Mucosa of descending colon (tissue), 3 donors: ENCODE data around the gene KCNJ12. TPM values are rescaled to one million over a fixed set of nuclear protein-coding genes. Genes with fewer than 3 reads are reported as not detected.
"Not testable (repeated sequence)": the region's sequence is repeated elsewhere in the genome, so short reads cannot be mapped to it uniquely, and the experiment has no call there.

Experiments used
- ATAC-seq: fragments of 200-7000 bp; cut with Tn5 transposase; one replicate; pipeline ENCODE4 v1.9.1; 2020; ENCODE audit warnings: mild to moderate bottlenecking, moderate library complexity
- DNase-seq, 3 donors: peaks; one replicate each; pipeline ENCODE4 v3.0.0-alpha.2; 2020
- H3K36me3 ChIP-seq: fragments of 200-600 bp; one replicate; pipeline ENCODE4 v1.8.0; 2021; ENCODE audit warnings: low read depth, mild to moderate bottlenecking
- H3K4me1 ChIP-seq: fragments of 200-600 bp; one replicate; pipeline ENCODE4 v1.8.0; 2021; ENCODE audit warnings: low read depth, mild to moderate bottlenecking
- H3K4me3 ChIP-seq: fragments of 200-600 bp; one replicate; pipeline ENCODE4 v1.8.0; 2021; ENCODE audit warnings: mild to moderate bottlenecking
- H3K9me3 ChIP-seq: fragments of 200-600 bp; one replicate; pipeline ENCODE4 v1.8.0; 2021; ENCODE audit warnings: mild to moderate bottlenecking
- intact Hi-C, 2 donors: fragments of 100-400 bp; cut with DNase I in 1 of 2; cut with micrococcal nuclease in 1 of 2; formaldehyde crosslinking; loops; one replicate each; pipeline versions ENCODE4 v1.11.0 to v1.11.1; 2022; cut with DNase I, micrococcal nuclease
- total RNA-seq, 3 donors: library from RNA; stranded (reverse); fragmentation: NEBNext Ultra II Directional in 2 of 3; extraction: Animal tissue kit (Norgen Biotek cat#: 25700) in 2 of 3; gene quantifications; one replicate each; pipeline versions ENCODE4 v1.2.1 to v1.2.4, GENCODE V29; 2021 to 2023
- TF ChIP-seq, protein P1 (sequence below): fragments of 200-600 bp; IDR thresholded peaks from one replicate; pipeline ENCODE4 v1.8.0; 2022; ENCODE audit warnings: antibody characterized with exemption, mild to moderate bottlenecking
- donor health status: DM: no; HTN: no; CAD: no; lungs with moderate emphysema.
- donor health status: DM: no; HTN: no; CAD: no.
- donor health status: DM: no; HTN: yes; CAD: no.

Gene KCNJ12
- total RNA-seq, 3 donors from 2014 or later, result 0.67 to 1.9 (median 1.1) TPM

DNA sequence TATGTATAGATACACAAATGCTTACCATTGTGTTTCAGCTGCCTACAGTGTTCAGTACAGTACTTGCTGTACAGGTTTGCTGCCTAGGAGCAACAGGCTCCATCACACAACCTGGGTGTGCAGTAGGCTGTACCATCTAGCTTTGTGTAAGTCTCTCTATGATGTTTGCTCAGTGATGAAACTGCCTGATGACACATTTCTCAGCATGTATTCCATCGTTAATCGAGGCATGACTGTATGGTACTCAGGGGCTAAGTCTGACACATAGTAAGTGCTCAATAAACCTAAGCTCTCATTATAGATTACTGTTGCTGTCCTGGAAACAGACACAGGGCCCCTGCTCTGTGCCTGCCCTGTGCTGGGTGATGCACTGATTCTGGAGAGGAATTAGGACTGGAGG is 18.1 kb downstream of the KCNJ12 start:
- intact Hi-C loops, result no loop called here
- TF ChIP-seq, protein P1, sequence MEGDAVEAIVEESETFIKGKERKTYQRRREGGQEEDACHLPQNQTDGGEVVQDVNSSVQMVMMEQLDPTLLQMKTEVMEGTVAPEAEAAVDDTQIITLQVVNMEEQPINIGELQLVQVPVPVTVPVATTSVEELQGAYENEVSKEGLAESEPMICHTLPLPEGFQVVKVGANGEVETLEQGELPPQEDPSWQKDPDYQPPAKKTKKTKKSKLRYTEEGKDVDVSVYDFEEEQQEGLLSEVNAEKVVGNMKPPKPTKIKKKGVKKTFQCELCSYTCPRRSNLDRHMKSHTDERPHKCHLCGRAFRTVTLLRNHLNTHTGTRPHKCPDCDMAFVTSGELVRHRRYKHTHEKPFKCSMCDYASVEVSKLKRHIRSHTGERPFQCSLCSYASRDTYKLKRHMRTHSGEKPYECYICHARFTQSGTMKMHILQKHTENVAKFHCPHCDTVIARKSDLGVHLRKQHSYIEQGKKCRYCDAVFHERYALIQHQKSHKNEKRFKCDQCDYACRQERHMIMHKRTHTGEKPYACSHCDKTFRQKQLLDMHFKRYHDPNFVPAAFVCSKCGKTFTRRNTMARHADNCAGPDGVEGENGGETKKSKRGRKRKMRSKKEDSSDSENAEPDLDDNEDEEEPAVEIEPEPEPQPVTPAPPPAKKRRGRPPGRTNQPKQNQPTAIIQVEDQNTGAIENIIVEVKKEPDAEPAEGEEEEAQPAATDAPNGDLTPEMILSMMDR, result no peak
- H3K4me1 ChIP-seq, result no peaks in the 10 kb centered on the region
- H3K4me3 ChIP-seq, result no peak overlapping the region
- H3K36me3 ChIP-seq, result no peaks in the 10 kb centered on the region
- ATAC-seq (no peak), DNase-seq (no peak)
- H3K9me3 ChIP-seq, result no peaks in the 10 kb centered on the region

DNA sequence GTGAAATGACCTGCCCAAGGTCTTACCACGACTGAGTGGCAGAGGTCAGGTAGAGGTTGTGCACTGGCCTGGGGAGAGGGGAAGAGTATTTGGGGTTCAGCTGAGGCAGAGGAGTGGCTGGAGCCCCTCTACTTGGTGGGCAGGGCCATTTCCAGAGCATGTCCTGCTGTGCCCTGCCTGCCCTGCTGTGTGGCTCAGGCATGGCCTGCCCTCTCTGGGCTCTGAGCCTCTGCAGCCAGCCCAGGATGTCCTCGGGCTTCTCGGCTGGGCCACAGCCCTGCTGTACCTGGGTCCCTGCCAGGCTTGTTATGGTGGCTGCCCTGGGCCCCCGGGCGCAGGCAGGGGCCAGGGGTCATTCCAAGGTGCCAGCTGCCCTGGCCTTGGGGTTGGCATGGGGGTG is 19.6 kb downstream of the KCNJ12 start:
- Histone ChIP-seq H3K4me3 (no peak overlapping the region), H3K4me1 (no peaks in the 10 kb centered on the region), H3K36me3 (no peaks in the 10 kb centered on the region), H3K9me3 (no peaks in the 10 kb centered on the region)
- TF ChIP-seq, protein P1, result no peak
- no peak for DNase-seq
- no peak for ATAC-seq
- intact Hi-C loops, result no loop called here

DNA sequence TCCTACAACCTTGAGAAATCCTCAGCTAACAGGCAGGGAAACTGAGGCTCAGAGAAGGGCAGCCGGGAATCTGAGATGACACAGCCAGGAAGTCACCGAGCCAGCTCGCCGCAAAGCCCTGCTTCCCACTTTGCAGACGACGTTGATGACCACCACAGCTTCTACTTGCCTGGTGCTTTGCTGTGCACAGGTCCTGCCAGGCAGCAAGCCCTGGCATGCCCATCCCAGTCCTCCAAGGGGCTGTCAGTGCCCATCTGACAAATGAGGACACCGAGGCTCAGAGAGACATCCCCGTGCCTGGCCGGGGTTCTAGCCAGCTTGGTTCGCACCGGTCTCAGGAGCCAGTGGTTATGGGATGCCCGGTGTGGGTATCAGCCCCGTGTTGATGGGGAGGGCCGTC is 20.1 kb downstream of the KCNJ12 start:
- no peak for DNase-seq
- Histone ChIP-seq H3K9me3 (no peaks in the 10 kb centered on the region), H3K4me3 (no peak overlapping the region), H3K4me1 (no peaks in the 10 kb centered on the region), H3K36me3 (no peaks in the 10 kb centered on the region)
- TF ChIP-seq, protein P1, result no peak
- ATAC-seq, result no peak
- intact Hi-C loops, result no loop called here

DNA sequence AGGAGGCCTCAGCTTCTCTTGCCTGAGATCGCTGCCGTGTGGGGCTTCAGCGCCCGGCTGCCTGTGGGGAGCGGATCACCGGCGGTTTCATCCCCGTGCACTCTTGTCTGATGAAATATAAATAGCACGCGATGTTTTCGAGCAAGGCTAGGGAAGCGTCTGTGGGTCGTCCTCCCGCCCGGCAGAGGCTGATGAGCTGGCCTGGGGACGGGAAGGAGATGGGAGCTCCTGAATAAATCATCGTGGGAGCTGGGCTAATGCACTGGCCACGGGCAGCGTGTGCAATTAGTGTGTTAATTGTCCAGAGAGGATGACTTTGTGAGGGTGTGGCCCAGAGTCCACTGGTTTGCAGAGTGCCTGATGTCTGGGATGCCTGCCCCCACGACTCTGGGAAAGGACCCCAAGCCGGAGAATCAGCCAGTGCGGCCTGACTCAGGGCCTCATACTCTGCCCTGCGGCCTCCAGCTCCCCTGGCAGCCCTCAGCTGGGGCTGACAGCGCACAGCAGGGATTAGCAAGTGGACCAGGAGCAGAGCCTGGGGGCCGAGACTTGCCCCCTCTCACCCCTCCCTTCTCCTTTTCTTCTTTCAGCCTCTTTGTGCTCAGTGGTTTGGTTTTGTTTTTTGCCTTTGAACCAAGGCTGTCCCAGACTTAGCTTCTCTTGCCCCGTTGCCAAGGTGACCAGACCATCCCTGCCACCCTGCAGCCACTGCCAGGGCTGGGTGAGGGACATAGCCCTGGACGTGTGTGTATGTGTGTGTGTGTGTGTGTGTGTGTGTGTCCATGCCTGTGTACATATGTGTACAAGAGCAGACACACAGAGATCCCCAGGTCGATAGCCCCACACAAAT is 21.4 kb downstream of the KCNJ12 start:
- TF ChIP-seq, protein P1, result no peak
- Histone ChIP-seq H3K9me3 (no peaks in the 10 kb centered on the region), H3K36me3 (no peaks in the 10 kb centered on the region), H3K4me3 (no peak overlapping the region), H3K4me1 (no peaks in the 10 kb centered on the region)
- ATAC-seq (no peak), DNase-seq (no peak)
- intact Hi-C loops, result no loop called here

DNA sequence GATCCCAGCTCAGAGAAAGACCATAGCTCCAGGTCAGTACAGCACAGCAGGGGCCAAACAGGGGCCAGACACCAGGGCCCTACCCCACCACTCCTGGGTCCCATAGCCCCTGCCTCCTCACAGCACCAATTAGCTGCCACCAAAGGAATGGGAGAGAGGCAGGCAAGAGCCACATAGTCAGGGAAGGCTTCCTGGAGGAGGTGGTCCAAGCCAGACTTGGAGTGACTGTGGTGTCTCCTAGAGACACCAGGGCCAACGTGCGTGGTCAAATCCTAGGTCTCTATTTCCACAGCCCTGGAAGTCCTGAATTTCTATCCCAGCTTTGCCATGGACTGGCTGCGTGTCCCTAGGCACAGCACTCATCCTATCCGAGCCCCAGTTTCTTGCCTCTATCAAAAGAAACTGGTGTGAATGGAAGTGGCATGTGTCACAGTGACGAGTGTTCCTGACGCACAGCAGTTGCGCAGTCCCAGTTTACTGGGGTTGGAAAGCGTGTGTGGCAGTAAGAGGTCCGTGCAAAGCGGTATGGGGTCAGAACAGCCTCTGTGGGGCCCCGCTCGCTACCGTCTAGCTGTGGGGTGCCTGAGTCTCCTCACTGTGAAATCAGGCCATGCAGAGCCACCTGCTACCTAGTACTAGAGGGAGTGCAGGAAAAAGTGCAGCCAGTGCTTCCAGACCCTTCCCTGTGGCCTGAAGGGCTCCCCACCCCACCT is 23.5 kb downstream of the KCNJ12 start:
- TF ChIP-seq, protein P1, result no peak
- Histone ChIP-seq H3K9me3 (no peaks in the 10 kb centered on the region), H3K4me3 (no peak overlapping the region), H3K4me1 (no peaks in the 10 kb centered on the region), H3K36me3 (no peaks in the 10 kb centered on the region)
- intact Hi-C loops, result no loop called here
- DNase-seq (no peak), ATAC-seq (no peak)

DNA sequence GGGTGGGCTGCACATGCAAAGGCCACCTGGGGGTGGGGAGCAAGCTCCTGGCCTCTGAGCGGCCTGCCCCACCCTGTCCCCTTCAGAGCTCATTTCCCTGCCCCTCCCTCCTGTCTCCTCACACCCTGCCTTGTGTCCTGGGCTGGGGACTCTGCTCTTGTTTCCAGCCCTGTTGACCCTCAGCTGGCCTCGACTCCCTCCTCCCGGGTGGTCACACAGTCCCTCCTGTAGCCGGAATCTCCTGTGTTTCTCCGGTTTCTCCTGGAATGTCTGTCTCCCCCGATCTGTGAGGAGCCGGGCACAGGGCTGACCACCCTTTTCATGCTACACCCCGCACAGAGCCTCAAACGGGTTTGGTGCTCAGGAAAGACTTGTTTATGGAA is 24.0 kb downstream of the KCNJ12 start:
- DNase-seq, H3K36me3 ChIP-seq, intact Hi-C loops, ATAC-seq, H3K4me1 ChIP-seq, H3K9me3 ChIP-seq, H3K4me3 ChIP-seq: not testable (repeated sequence)
